HG03469 (cell line): Measurements from ENCODE around the gene XPO1.
A peak's percentile ranks its signal among the peaks of the same experiment; 100 is the strongest.
"Not testable (repeated sequence)": the region's sequence is repeated elsewhere in the genome, so short reads cannot be mapped to it uniquely, and the experiment has no call there.

Source experiments
- ATAC-seq: cut with Tn5 transposase; IDR thresholded peaks from one replicate; pipeline ENCODE4 v1.9.1; 2021; ENCODE audit warnings: mild to moderate bottlenecking, moderate library complexity, moderate number of reproducible peaks; ENCODE audit not compliant: unreplicated experiment

Gene XPO1

GRCh38 chr2:61538200-61538919, at the start of gene XPO1:
TSS of gene XPO1 (minus strand) at chr2:61538356. CDS start at chr2:61533897, 4,459 bp downstream.
- peak; percentile 67 for ATAC-seq

- ATAC-seq = not testable (repeated sequence)
These were observed 48.8 kb upstream of the XPO1 start for GRCh38 chr2:61586928-61587327.

- no peak for ATAC-seq
These were observed 47.2 kb upstream of the XPO1 start for GRCh38 chr2:61585383-61585782.

- not testable (repeated sequence) for ATAC-seq
These were observed 46.2 kb upstream of the XPO1 start for GRCh38 chr2:61584368-61584767.

- ATAC-seq = no peak
These were observed 44.0 kb upstream of the XPO1 start for GRCh38 chr2:61582165-61582564.

- ATAC-seq = no peak
These were observed 43.6 kb upstream of the XPO1 start for GRCh38 chr2:61581716-61582115.

- no peak for ATAC-seq
These were observed 37.3 kb upstream of the XPO1 start for GRCh38 chr2:61575447-61575859.

- no peak for ATAC-seq
These were observed 28.4 kb upstream of the XPO1 start for GRCh38 chr2:61566566-61566965.

- no peak for ATAC-seq
These were observed 24.5 kb upstream of the XPO1 start for GRCh38 chr2:61562615-61563014.

GRCh38 chr2:61558160-61558559, 20.0 kb upstream of the XPO1 start:
- ATAC-seq = no peak

- ATAC-seq = no peak
These were observed 19.2 kb upstream of the XPO1 start for GRCh38 chr2:61557381-61557780.

- ATAC-seq = no peak
These were observed 16.4 kb upstream of the XPO1 start for GRCh38 chr2:61554604-61555003.

- no peak for ATAC-seq
These were observed 12.4 kb upstream of the XPO1 start for GRCh38 chr2:61550375-61551209.

GRCh38 chr2:61549546-61549945, 11.4 kb upstream of the XPO1 start:
- no peak for ATAC-seq

- ATAC-seq = no peak
These were observed 4.9 kb upstream of the XPO1 start for GRCh38 chr2:61543062-61543461.

- ATAC-seq = not testable (repeated sequence)
These were observed 2.0 kb upstream of the XPO1 start for GRCh38 chr2:61540167-61540566.

- no peak for ATAC-seq
These were observed 864 bp upstream of the XPO1 start for GRCh38 chr2:61538920-61539520.

- ATAC-seq = no peak
These were observed 281 bp downstream of the XPO1 start for GRCh38 chr2:61537950-61538199.

GRCh38 chr2:61537277-61537949, 743 bp downstream of the XPO1 start:
- no peak for ATAC-seq

- peak; percentile 35 for ATAC-seq
These were observed 1.4 kb downstream of the XPO1 start for GRCh38 chr2:61536572-61537276.

GRCh38 chr2:61536180-61536571, 2.0 kb downstream of the XPO1 start:
- ATAC-seq = no peak
